PFSK-1 (cell line): ENCODE results near the gene PIP4K2A.

Experiments
- FOXP2 ChIP-seq: optimal IDR thresholded peaks from 2 replicates; pipeline ENCODE3; 2011; ENCODE audit warnings: borderline replicate concordance, control low read depth, inconsistent platforms; ENCODE audit not compliant: insufficient read depth; ENCODE audit errors: extremely low read length, extremely low read depth
- POLR2AphosphoS5 ChIP-seq: IDR thresholded peaks from 2 replicates; pipeline ENCODE4 v1.6.1; 2012; ENCODE audit warnings: low read depth, mild to moderate bottlenecking, control low read depth, low read length, moderate library complexity
- REST ChIP-seq, 2 experiments: IDR thresholded peaks; 2 replicates each; pipeline versions ENCODE4 v1.6.1 to v1.8.0; 2011 to 2012; ENCODE audit warnings: low read depth in 2 of 2, low read length in 2 of 2, control low read depth in 1 of 2, inconsistent platforms in 1 of 2, mild to moderate bottlenecking in 1 of 2, moderate library complexity in 1 of 2; ENCODE audit not compliant: insufficient read depth in 1 of 2
- SIN3A ChIP-seq: IDR thresholded peaks from 2 replicates; pipeline ENCODE4 v1.6.1; 2012; ENCODE audit warnings: mild to moderate bottlenecking, low read length, moderate library complexity, borderline replicate concordance; ENCODE audit not compliant: insufficient read depth
- TAF1 ChIP-seq: IDR thresholded peaks from 2 replicates; pipeline ENCODE4 v1.6.1; 2012; ENCODE audit warnings: low read length, control low read depth, borderline replicate concordance; ENCODE audit not compliant: insufficient read depth

PIP4K2A gene

GRCh38 chr10:22644222-22644621 lies 70.2 kb downstream of the PIP4K2A start:
- TF ChIP-seq SIN3A, result no peak
- no peak for TF ChIP-seq TAF1
- no peak for TF ChIP-seq REST (IDR thresholded peaks at IDR 0.05; ENCODE audit: insufficient read depth in 1 of 2, low read depth in 2 of 2, low read length in 2 of 2)
- TF ChIP-seq POLR2AphosphoS5, result no peak
- TF ChIP-seq FOXP2, result no peak

GRCh38 chr10:22643775-22644174 lies 70.6 kb downstream of the PIP4K2A start:
- TF ChIP-seq SIN3A (no peak), REST (IDR thresholded peaks at IDR 0.05; ENCODE audit: insufficient read depth in 1 of 2, low read depth in 2 of 2, low read length in 2 of 2) (no peak), TAF1 (no peak), POLR2AphosphoS5 (no peak), FOXP2 (no peak)

- no peak for TF ChIP-seq SIN3A
Measured at GRCh38 chr10:22643116-22643515, 71.3 kb downstream of the PIP4K2A start.

GRCh38 chr10:22641743-22642142 lies 72.6 kb downstream of the PIP4K2A start:
- TF ChIP-seq FOXP2, result no peak
- no peak for TF ChIP-seq REST (IDR thresholded peaks at IDR 0.05; ENCODE audit: insufficient read depth in 1 of 2, low read depth in 2 of 2, low read length in 2 of 2)
- TF ChIP-seq POLR2AphosphoS5, result no peak
- no peak for TF ChIP-seq TAF1

GRCh38 chr10:22640359-22640758 lies 74.0 kb downstream of the PIP4K2A start:
- no peak for TF ChIP-seq POLR2AphosphoS5
- TF ChIP-seq FOXP2, result no peak
- no peak for TF ChIP-seq REST (IDR thresholded peaks at IDR 0.05; ENCODE audit: insufficient read depth in 1 of 2, low read depth in 2 of 2, low read length in 2 of 2)
- TF ChIP-seq TAF1, result no peak
- no peak for TF ChIP-seq SIN3A

GRCh38 chr10:22638863-22639262 lies 75.5 kb downstream of the PIP4K2A start:
- TF ChIP-seq FOXP2 (no peak), SIN3A (0 out of 2 replicates have a peak, but pooled peaks have one; percentile 37), REST (IDR thresholded peaks at IDR 0.05; ENCODE audit: insufficient read depth in 1 of 2, low read depth in 2 of 2, low read length in 2 of 2) (no peak)
